Esophagus squamous epithelium (tissue), 4 donors: ENCODE measurements around the gene ADH6.

ENCODE experiments used
- CTCF ChIP-seq, 6 experiments: fragments of 450-650 bp in 4 of 6; fragments of 200-600 bp in 2 of 6; sonication (generic) in 2 of 6; IDR thresholded peaks; one replicate each; pipeline ENCODE4 v1.5.1; 2016 to 2019; ENCODE audit warnings: antibody characterized with exemption in 6 of 6, mild to moderate bottlenecking in 4 of 6, moderate library complexity in 4 of 6
- POLR2A ChIP-seq, 4 donors: fragments of 450-650 bp; IDR thresholded peaks; one replicate each; pipeline ENCODE4 v1.6.1; 2017; ENCODE audit warnings: antibody characterized with exemption in 4 of 4, mild to moderate bottlenecking in 4 of 4, moderate library complexity in 3 of 4

GRCh38 chr4:99156992-99157391, 62.1 kb downstream of the ADH6 start:
- TF ChIP-seq CTCF (IDR thresholded peaks at IDR 0.05) (no peak), POLR2A (IDR thresholded peaks at IDR 0.05) (no peak)
